Activated CD8-positive, alpha-beta memory T cell treated with anti-CD3 and anti-CD28 coated beads for 36 hours (primary cell): Measurements from ENCODE around the gene ACTR5. TPM values are rescaled to one million over a fixed set of nuclear protein-coding genes. Genes with fewer than 3 reads are reported as not detected.

Experiments used
- CTCF ChIA-PET: fragments of 350-600 bp; sonication (Branson Sonifier 250); formaldehyde crosslinking; loops from one replicate; lab custom pipeline; 2021; ENCODE audit warnings: antibody characterized with exemption; lab: Charles Lee
- POLR2A ChIA-PET: fragments of 350-600 bp; sonication (Branson Sonifier 250); formaldehyde crosslinking; loops from one replicate; lab custom pipeline; 2021; ENCODE audit warnings: antibody characterized with exemption; lab: Charles Lee
- total RNA-seq, 2 experiments: library from RNA; stranded (reverse); gene quantifications; one replicate each; pipeline ENCODE4 v1.2.3, GENCODE V29; 2021

ACTR5 gene
- total RNA-seq, 2 experiments from 2014 or later = 10.2 to 11.2 TPM

GRCh38 chr20:38755324-38755910, 7.2 kb downstream of the ACTR5 start:
- POLR2A ChIA-PET = no interaction called here

GRCh38 chr20:38757145-38757775, 9.0 kb downstream of the ACTR5 start:
- POLR2A ChIA-PET = no interaction called here
- CTCF ChIA-PET = interaction anchor here (1.2 to 1.7 kb wide), 2 partner anchors 11 to 99 kb away, joined by 4 read pairs; no protein-coding TSS in a partner anchor

More at GRCh38 chr20:38755324-38755910, 7.2 kb downstream of the ACTR5 start:
- CTCF ChIA-PET = interaction anchor here (1.4 kb wide), 1 partner anchor 111 kb away, joined by 3 read pairs; no protein-coding TSS in a partner anchor

- POLR2A ChIA-PET = no interaction called here
- CTCF ChIA-PET = interaction anchor here (1.2 kb wide), 1 partner anchor 90 kb away, joined by 3 read pairs; no protein-coding TSS in a partner anchor
Observed at GRCh38 chr20:38759106-38759505, 10.8 kb downstream of the ACTR5 start.

- ChIA-PET POLR2A (no interaction called here), CTCF (interaction anchor here (1.2 kb wide), 1 partner anchor 118 kb away, joined by 3 read pairs; no protein-coding TSS in a partner anchor)
Observed at GRCh38 chr20:38760978-38761377, 12.7 kb downstream of the ACTR5 start.

- POLR2A ChIA-PET = no interaction called here
- CTCF ChIA-PET = no interaction called here
Observed at GRCh38 chr20:38762174-38762573, 13.9 kb downstream of the ACTR5 start.

GRCh38 chr20:38763616-38764015, 15.4 kb downstream of the ACTR5 start:
- CTCF ChIA-PET = no interaction called here
- POLR2A ChIA-PET = no interaction called here

GRCh38 chr20:38764567-38765318, 16.5 kb downstream of the ACTR5 start:
- ChIA-PET CTCF (interaction anchor here (1.2 kb wide), 1 partner anchor 126 kb away, joined by 3 read pairs; no protein-coding TSS in a partner anchor), POLR2A (no interaction called here)

- ChIA-PET CTCF (no interaction called here), POLR2A (no interaction called here)
Observed at GRCh38 chr20:38766071-38766470, 17.8 kb downstream of the ACTR5 start.

GRCh38 chr20:38769376-38770295, 21.4 kb downstream of the ACTR5 start:
- POLR2A ChIA-PET = no interaction called here
- CTCF ChIA-PET = no interaction called here

GRCh38 chr20:38770546-38770945, 22.3 kb downstream of the ACTR5 start:
- POLR2A ChIA-PET = no interaction called here
- CTCF ChIA-PET = interaction anchor here (1.1 kb wide), 1 partner anchor 19 kb away, joined by 3 read pairs; no protein-coding TSS in a partner anchor

- ChIA-PET POLR2A (no interaction called here), CTCF (interaction anchor here (1.1 kb wide), 1 partner anchor 19 kb away, joined by 3 read pairs; no protein-coding TSS in a partner anchor)
Observed at GRCh38 chr20:38770970-38771369, 22.7 kb downstream of the ACTR5 start.

GRCh38 chr20:38771621-38772020, 23.4 kb downstream of the ACTR5 start:
- ChIA-PET POLR2A (no interaction called here), CTCF (interaction anchor here (1.1 kb wide), 1 partner anchor 18 kb away, joined by 3 read pairs; no protein-coding TSS in a partner anchor)

GRCh38 chr20:38774167-38774566, 25.9 kb downstream of the ACTR5 start:
- POLR2A ChIA-PET = no interaction called here
- CTCF ChIA-PET = no interaction called here

- ChIA-PET POLR2A (no interaction called here), CTCF (no interaction called here)
Observed at GRCh38 chr20:38776363-38776762, 28.1 kb downstream of the ACTR5 start.

- ChIA-PET CTCF (interaction anchor here (1.3 to 1.8 kb wide), 2 partner anchors 13 to 128 kb away, joined by 4 read pairs; no protein-coding TSS in a partner anchor), POLR2A (interaction anchor here (0.7 kb wide), 1 partner anchor 332 kb away, joined by 5 read pairs; no protein-coding TSS in a partner anchor)
Observed at GRCh38 chr20:38779247-38780097, 31.2 kb downstream of the ACTR5 start.

- ChIA-PET CTCF (no interaction called here), POLR2A (no interaction called here)
Observed at GRCh38 chr20:38782275-38782674, 34.0 kb downstream of the ACTR5 start.

- ChIA-PET POLR2A (no interaction called here), CTCF (no interaction called here)
Observed at GRCh38 chr20:38787870-38788269, 39.6 kb downstream of the ACTR5 start.
